Measurements from ENCODE around the gene EXOC2. TPM values are rescaled to one million over a fixed set of nuclear protein-coding genes. Genes with fewer than 3 reads are reported as not detected.

The EXOC2 gene
- total and polyA plus RNA-seq, 2 of the 13 experiments (the other 11 are each of a cell fraction or from before 2014, with no cell fraction given), result 12.6 to 22.9 TPM

DNA sequence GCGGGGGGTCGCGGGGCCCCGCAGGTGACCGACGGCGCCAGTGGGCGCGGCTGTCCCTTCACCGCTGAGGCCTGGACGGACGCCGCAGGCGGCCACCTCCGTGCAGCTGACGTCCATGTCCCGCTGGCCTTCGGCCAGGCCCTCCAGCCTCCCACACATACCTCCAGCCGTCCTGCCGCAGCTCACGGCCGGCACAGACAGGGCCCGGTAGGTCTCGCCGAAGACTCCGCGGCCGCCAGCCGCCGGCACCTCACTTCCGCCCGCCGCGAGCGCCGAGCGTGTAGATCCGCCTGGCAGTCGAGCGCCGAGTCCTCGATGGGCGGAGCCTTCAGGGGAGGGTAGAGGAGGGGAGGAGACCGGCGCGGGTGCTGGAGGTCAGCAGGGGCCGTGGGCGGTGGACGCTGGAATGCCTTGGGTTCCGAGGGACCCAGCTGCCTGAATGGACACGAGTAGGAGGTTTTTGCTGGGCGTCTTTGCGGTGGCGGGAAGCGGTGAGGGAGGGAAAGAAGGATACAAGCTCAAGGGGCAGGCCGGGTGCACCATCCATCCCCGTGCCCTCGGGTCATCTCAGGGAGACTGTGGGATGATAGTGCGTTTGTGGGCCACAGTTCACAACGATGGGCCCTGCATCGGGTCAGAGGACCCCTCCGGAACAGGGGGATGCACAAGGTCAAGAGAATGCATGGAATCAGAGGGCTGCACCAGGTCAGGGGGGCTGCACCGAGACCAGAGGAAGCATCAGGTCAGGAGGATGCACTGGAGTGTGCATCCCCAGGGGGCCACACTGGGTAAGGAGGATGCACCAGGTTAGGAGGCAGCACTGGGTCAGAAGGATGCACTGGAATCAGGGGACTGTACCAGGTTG, at the start of gene EXOC2 (continued):
- TF ChIP-seq HNF4G (IDR thresholded peaks at IDR 0.05; ENCODE audit: borderline replicate concordance, low read depth, low read length), result no peak
- TF ChIP-seq HNF4G (CRISPR knock-in tag; IDR thresholded peaks at IDR 0.05; ENCODE audit: borderline replicate concordance, low read depth), result peak; percentile 48; the same call in 1 of the 2 replicates
- no peak for TF ChIP-seq HDAC6 (IDR thresholded peaks at IDR 0.05; ENCODE audit: low read depth, low read length)
- TF ChIP-seq, protein P1, sequence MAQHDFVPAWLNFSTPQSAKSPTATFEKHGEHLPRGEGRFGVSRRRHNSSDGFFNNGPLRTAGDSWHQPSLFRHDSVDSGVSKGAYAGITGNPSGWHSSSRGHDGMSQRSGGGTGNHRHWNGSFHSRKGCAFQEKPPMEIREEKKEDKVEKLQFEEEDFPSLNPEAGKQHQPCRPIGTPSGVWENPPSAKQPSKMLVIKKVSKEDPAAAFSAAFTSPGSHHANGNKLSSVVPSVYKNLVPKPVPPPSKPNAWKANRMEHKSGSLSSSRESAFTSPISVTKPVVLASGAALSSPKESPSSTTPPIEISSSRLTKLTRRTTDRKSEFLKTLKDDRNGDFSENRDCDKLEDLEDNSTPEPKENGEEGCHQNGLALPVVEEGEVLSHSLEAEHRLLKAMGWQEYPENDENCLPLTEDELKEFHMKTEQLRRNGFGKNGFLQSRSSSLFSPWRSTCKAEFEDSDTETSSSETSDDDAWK (CRISPR knock-in tag; IDR thresholded peaks at IDR 0.05), result no peak
- TF ChIP-seq ZNF615 (CRISPR knock-in tag; IDR thresholded peaks at IDR 0.05; ENCODE audit: borderline replicate concordance), result no peak
- TF ChIP-seq ZNF333 (CRISPR knock-in tag; IDR thresholded peaks at IDR 0.05; ENCODE audit: borderline replicate concordance), result peak; percentile 48; the same call in 1 of the 2 replicates
- TF ChIP-seq, protein P2, sequence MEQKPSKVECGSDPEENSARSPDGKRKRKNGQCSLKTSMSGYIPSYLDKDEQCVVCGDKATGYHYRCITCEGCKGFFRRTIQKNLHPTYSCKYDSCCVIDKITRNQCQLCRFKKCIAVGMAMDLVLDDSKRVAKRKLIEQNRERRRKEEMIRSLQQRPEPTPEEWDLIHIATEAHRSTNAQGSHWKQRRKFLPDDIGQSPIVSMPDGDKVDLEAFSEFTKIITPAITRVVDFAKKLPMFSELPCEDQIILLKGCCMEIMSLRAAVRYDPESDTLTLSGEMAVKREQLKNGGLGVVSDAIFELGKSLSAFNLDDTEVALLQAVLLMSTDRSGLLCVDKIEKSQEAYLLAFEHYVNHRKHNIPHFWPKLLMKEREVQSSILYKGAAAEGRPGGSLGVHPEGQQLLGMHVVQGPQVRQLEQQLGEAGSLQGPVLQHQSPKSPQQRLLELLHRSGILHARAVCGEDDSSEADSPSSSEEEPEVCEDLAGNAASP (CRISPR knock-in tag; IDR thresholded peaks at IDR 0.05; ENCODE audit: borderline replicate concordance), result peak; percentile 90
- no peak; the same call in 1 of the 2 replicates for TF ChIP-seq ZNF570 (CRISPR knock-in tag; IDR thresholded peaks at IDR 0.05; ENCODE audit: borderline replicate concordance)
- peak; percentile 86; the same call in 1 of the 2 replicates for TF ChIP-seq BRD4 (CRISPR knock-in tag; IDR thresholded peaks at IDR 0.05)
- no peak for TF ChIP-seq SOX6 (IDR thresholded peaks at IDR 0.05)
- peak; percentile 69 for TF ChIP-seq SOX6 (CRISPR knock-in tag; IDR thresholded peaks at IDR 0.05)
- 0 out of 2 replicates have a peak, but pooled peaks have one; percentile 48 for TF ChIP-seq MIER2 (CRISPR knock-in tag; IDR thresholded peaks at IDR 0.05)
- TF ChIP-seq ZMYM3 (CRISPR knock-in tag; IDR thresholded peaks at IDR 0.05), result peak; percentile 74
- TF ChIP-seq ZMAT3 (CRISPR knock-in tag; conservative IDR thresholded peaks at IDR 0.05), result peak; percentile 92; the same call in 1 of the 2 replicates
- TF ChIP-seq TCF7 (IDR thresholded peaks at IDR 0.05; ENCODE audit: low read depth), result no peak
- 0 out of 2 replicates have a peak, but pooled peaks have one; percentile 59 for TF ChIP-seq ZNF672 (CRISPR knock-in tag; IDR thresholded peaks at IDR 0.05)
- TF ChIP-seq KLF11 (CRISPR knock-in tag; IDR thresholded peaks at IDR 0.05), result peak; percentile 96
- TF ChIP-seq ZNF724P (CRISPR knock-in tag; IDR thresholded peaks at IDR 0.05; ENCODE audit: borderline replicate concordance), result peak; percentile 93
- TF ChIP-seq, protein P3, sequence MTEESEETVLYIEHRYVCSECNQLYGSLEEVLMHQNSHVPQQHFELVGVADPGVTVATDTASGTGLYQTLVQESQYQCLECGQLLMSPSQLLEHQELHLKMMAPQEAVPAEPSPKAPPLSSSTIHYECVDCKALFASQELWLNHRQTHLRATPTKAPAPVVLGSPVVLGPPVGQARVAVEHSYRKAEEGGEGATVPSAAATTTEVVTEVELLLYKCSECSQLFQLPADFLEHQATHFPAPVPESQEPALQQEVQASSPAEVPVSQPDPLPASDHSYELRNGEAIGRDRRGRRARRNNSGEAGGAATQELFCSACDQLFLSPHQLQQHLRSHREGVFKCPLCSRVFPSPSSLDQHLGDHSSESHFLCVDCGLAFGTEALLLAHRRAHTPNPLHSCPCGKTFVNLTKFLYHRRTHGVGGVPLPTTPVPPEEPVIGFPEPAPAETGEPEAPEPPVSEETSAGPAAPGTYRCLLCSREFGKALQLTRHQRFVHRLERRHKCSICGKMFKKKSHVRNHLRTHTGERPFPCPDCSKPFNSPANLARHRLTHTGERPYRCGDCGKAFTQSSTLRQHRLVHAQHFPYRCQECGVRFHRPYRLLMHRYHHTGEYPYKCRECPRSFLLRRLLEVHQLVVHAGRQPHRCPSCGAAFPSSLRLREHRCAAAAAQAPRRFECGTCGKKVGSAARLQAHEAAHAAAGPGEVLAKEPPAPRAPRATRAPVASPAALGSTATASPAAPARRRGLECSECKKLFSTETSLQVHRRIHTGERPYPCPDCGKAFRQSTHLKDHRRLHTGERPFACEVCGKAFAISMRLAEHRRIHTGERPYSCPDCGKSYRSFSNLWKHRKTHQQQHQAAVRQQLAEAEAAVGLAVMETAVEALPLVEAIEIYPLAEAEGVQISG (CRISPR knock-in tag; IDR thresholded peaks at IDR 0.05), result peak; percentile 93
- TF ChIP-seq PAWR (CRISPR knock-in tag; IDR thresholded peaks at IDR 0.05; ENCODE audit: borderline replicate concordance), result no peak
- TF ChIP-seq ZNF441 (CRISPR knock-in tag; IDR thresholded peaks at IDR 0.05; ENCODE audit: borderline replicate concordance), result peak; percentile 87
- TF ChIP-seq, protein P4, sequence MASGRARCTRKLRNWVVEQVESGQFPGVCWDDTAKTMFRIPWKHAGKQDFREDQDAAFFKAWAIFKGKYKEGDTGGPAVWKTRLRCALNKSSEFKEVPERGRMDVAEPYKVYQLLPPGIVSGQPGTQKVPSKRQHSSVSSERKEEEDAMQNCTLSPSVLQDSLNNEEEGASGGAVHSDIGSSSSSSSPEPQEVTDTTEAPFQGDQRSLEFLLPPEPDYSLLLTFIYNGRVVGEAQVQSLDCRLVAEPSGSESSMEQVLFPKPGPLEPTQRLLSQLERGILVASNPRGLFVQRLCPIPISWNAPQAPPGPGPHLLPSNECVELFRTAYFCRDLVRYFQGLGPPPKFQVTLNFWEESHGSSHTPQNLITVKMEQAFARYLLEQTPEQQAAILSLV (CRISPR knock-in tag; IDR thresholded peaks at IDR 0.05; ENCODE audit: borderline replicate concordance), result peak; percentile 80
- 0 out of 2 replicates have a peak, but pooled peaks have one; percentile 65 for TF ChIP-seq CCDC6 (CRISPR knock-in tag; IDR thresholded peaks at IDR 0.05)
- TF ChIP-seq SP140L (CRISPR knock-in tag; IDR thresholded peaks at IDR 0.05; ENCODE audit: borderline replicate concordance), result no peak

Measured in HepG2 (cell line).